Posterior cingulate gyrus (tissue), 11 donors: ENCODE measurements around the gene TMEM51.

Source experiments
- DNase-seq, 10 donors: peaks; one replicate each; pipeline versions ENCODE4 v3.0.0 to v3.0.0-alpha.2; 2020 to 2021; ENCODE audit warnings: mixed read lengths in 3 of 10
- intact Hi-C: fragments of 100-400 bp; cut with DNase I; formaldehyde crosslinking; loops from one replicate; pipeline ENCODE4 v1.15.1; 2023

The TMEM51 gene

DNA sequence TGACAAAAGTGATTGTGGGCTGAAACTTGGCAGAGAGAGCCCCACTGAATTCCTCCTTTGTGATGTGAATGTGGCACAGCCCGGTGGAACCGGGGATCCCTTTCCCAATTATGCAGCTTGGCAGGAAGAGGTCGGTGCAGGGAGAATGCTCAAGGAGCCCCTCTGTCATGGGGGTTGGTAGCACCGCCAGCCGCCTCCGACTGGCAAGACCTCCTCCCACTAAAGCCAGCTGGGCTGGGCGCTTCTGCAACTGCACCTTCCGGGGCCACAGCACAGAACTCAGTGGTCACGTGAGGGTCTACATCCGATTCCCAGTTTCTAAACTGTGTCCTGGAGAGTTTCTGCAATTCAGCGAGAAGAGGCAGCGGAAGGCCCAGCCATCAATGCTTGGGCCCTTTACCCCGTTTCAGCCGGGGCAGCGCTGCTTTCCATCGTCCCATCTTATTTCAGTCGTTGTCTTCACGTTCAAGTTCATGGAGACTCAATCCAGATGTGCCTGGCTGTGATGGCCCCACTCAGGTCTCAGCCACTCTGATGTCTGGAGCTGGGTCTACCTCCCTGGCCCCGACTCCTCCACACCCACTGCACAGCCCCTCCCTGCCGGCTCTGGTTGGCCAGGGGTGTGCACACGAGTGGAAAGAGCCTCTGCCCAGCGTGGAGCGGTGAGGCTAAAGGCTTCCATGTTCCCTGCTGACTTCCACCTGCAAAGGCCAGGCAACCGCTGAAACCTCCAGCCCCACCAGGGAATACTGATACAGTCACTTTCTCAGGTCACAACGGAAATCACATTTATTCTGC lies 53.7 kb downstream of the TMEM51 start:
- DNase-seq = peak in 9 of 10 donors; percentile 8 to 88 (median 40)
- intact Hi-C loops = no loop called here

GRCh38 chr1:15207829-15208429 lies 54.4 kb downstream of the TMEM51 start:
- intact Hi-C loops = no loop called here
- DNase-seq = no peak

- intact Hi-C loops = loop anchor here (5.0 kb wide), 1 partner anchor 59 kb away; the partner anchor contains the start of gene TMEM51
- DNase-seq = no peak
These were observed 57.3 kb downstream of the TMEM51 start for GRCh38 chr1:15210651-15211375.

DNA sequence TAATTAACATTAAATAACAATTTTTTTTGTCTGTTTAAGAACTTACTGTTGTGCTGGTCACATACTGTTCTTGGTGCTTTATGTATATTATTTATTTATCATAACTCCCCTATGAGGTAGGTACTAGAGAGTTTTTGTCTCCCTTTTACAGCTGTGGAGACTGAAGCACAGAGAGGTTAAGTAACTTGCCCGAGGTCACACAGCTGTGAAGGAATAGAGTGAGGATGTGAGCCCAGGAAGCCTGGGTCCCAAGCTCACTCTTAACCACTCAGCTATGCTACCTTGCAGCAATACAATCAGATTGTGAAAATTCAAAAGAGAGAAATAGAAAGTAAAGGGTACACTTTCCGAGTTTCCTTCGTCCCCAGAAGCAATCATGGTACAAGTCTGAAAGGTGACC lies 57.9 kb downstream of the TMEM51 start:
- intact Hi-C loops = loop anchor here (5.0 kb wide), 1 partner anchor 59 kb away; the partner anchor contains the start of gene TMEM51
- no peak for DNase-seq

GRCh38 chr1:15212216-15212953 lies 58.8 kb downstream of the TMEM51 start:
- peak in 1 of 10 donors; percentile 56 for DNase-seq
- intact Hi-C loops = loop anchor here (5.0 kb wide), 1 partner anchor 60 kb away; the partner anchor contains the start of gene TMEM51

DNA sequence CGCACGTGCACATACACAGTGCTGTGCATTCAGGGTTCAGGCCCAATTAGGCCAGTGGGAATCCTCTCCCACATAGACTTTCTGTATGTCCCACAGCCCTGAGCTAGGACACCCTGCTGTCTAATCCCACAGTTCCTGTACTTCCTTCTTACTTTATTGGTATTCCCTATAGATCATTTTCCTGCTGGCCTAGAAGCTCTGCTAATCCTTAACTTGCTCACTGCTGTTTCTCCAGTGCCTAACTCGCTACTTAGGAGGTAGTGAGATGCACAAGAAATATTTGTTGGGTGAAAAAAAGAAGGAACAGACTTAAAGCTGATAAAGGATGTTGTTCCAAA lies 59.4 kb downstream of the TMEM51 start:
- intact Hi-C loops = loop anchor here (5.0 kb wide), 1 partner anchor 61 kb away; the partner anchor contains the start of gene TMEM51
- no peak for DNase-seq

GRCh38 chr1:15213341-15213821 lies 59.8 kb downstream of the TMEM51 start:
- DNase-seq = peak in 1 of 10 donors; percentile 25
- intact Hi-C loops = loop anchor here (5.0 kb wide), 1 partner anchor 61 kb away; the partner anchor contains the start of gene TMEM51

- no peak for DNase-seq
- intact Hi-C loops = loop anchor here (5.0 kb wide), 1 partner anchor 62 kb away; the partner anchor contains the start of gene TMEM51
These were observed 61.0 kb downstream of the TMEM51 start for GRCh38 chr1:15214527-15214926.

DNA sequence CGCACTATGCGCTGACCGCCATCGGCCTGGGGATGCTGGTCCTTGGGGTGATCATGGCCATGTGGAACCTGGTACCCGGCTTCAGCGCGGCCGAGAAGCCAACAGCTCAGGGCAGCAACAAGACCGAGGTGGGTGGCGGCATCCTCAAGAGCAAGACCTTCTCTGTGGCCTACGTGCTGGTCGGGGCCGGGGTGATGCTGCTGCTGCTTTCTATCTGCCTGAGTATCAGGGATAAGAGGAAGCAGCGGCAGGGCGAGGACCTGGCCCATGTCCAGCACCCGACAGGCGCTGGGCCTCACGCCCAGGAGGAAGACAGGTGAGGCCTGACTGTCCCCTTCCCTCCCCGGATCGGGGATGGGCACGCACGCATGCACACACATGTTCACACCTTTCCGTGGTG lies 61.6 kb downstream of the TMEM51 start:
- intact Hi-C loops = no loop called here
- DNase-seq = no peak

DNA sequence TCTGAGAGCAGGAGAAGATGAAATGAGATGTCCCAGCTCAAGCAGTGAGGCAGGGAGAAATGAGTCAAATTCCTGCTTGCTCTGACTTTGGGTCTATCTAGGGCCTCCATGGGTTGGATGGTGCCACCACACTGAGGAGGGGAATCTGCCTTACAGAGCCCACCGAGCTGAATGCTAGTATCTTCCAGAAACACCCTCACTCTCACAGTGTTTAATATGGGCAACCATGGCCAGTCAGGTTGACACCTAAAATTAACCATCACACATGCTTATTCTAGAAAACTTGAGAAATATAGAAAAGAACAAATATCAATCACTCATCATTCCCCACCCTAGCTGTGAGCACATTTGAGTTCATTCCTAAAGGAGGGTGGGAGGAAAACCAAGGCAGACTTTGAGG lies 64.1 kb downstream of the TMEM51 start:
- DNase-seq = no peak
- intact Hi-C loops = no loop called here

- no peak for DNase-seq
- intact Hi-C loops = no loop called here
These were observed 65.0 kb downstream of the TMEM51 start for GRCh38 chr1:15218287-15219279.

DNA sequence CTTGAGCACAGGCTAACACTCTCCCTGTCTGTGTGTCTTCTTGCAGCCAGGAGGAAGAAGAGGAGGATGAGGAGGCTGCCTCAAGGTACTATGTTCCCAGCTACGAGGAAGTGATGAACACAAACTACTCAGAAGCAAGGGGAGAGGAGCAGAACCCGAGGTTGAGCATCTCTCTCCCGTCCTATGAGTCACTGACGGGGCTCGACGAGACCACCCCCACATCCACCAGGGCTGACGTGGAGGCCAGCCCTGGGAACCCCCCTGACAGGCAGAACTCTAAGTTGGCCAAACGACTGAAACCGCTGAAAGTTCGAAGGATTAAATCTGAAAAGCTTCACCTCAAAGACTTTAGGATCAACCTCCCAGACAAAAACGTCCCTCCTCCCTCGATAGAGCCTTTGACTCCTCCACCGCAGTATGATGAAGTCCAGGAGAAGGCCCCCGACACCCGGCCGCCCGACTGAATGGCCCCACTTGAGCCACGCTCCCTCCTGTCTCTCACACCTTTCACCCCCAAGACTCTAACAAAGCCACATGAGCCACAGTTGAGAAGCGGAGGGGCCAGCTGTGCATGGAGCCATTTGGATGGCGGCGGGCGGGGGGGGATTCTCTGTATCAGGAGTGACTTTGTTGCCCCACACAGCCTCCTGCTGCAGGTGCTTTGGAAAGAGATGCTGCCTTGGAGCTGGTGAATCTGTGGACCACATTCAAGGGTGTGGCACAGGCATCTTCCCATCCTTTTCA lies 65.9 kb downstream of the TMEM51 start:
- intact Hi-C loops = no loop called here
- no peak for DNase-seq

- intact Hi-C loops = no loop called here
- no peak for DNase-seq
These were observed 66.5 kb downstream of the TMEM51 start for GRCh38 chr1:15220024-15220392.

- intact Hi-C loops = no loop called here
- DNase-seq = no peak
These were observed 67.4 kb downstream of the TMEM51 start for GRCh38 chr1:15220825-15221431.

DNA sequence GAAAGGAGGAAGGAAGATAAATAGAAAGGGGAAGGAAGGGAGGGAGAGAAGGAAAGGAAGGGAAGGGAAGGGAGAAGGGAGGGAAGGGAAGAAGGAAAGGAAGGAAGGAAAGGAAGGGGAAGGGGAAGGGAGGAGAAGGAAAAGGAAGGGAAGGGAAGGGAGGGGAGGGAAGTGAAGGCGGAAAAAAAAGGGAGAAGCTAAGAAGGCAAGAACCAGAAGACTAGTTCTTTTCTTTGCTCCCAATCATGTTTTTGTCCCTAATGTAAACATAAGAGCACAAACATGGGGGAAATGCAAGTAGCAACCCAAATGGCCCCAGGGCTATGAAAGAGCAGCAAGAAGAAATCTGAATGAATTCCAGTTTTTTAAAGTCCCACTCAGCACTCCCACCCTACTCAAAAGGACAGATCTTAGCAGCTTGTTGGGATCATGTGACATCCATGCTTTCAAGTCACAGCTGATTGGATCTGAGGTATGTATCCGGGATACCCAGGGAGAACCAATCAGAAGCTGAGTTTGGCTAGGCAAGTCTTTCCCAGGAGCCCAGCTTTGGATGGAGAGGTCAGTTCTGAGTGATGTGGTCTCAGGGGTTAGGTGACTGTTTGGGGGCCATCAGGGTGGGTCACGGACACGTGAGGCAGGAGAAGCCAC lies 69.2 kb downstream of the TMEM51 start:
- intact Hi-C loops = no loop called here
- no peak for DNase-seq

GRCh38 chr1:15224259-15224869 lies 70.8 kb downstream of the TMEM51 start:
- no peak for DNase-seq
- intact Hi-C loops = no loop called here

GRCh38 chr1:15224974-15225373 lies 71.4 kb downstream of the TMEM51 start:
- DNase-seq = no peak
- intact Hi-C loops = no loop called here
